Gastrocnemius medialis (tissue), 4 donors: ENCODE data around the gene KDM5C. TPM values are rescaled to one million over a fixed set of nuclear protein-coding genes. Genes with fewer than 3 reads are reported as not detected.
"Not testable (repeated sequence)": the region's sequence is repeated elsewhere in the genome, so short reads cannot be mapped to it uniquely, and the experiment has no call there.

ENCODE experiments used
- ATAC-seq, 2 donors: fragments of 150-250 bp; one replicate each; pipeline ENCODE4 v1.9.1; 2016
- DNase-seq, 2 donors: peaks; one replicate each; pipeline ENCODE4 v3.0.0-alpha.2; 2019
- H3K27ac ChIP-seq, 4 donors: fragments of 200-600 bp; sonication (generic); 1 replicate in 1 of 4; 2 replicates in 3 of 4; pipeline ENCODE4 v1.5.1; 2016 to 2018; ENCODE audit warnings: mild to moderate bottlenecking in 2 of 4, moderate library complexity in 1 of 4
- H3K27me3 ChIP-seq, 3 donors: fragments of 200-600 bp; sonication (generic) in 2 of 3; 1 replicate in 1 of 3; 2 replicates in 2 of 3; pipeline versions ENCODE4 v1.5.1 to v1.6.0; 2016 to 2019; ENCODE audit warnings: mild to moderate bottlenecking in 1 of 3, moderate library complexity in 1 of 3
- H3K36me3 ChIP-seq, 2 donors: fragments of 200-600 bp; sonication (generic) in 1 of 2; one replicate each; pipeline ENCODE4 v1.5.1; 2017 to 2018
- H3K4me1 ChIP-seq, 2 donors: fragments of 200-600 bp; sonication (generic) in 1 of 2; one replicate each; pipeline ENCODE4 v1.5.1; 2016 to 2017; ENCODE audit warnings: mild to moderate bottlenecking in 2 of 2
- H3K4me3 ChIP-seq, 4 donors: fragments of 200-600 bp; sonication (generic) in 3 of 4; 1 replicate in 1 of 4; 2 replicates in 3 of 4; pipeline ENCODE4 v1.5.1; 2016 to 2019; ENCODE audit warnings: mild to moderate bottlenecking in 2 of 4
- H3K9me3 ChIP-seq, 3 donors: fragments of 200-600 bp; sonication (generic) in 2 of 3; 1 replicate in 1 of 3; 2 replicates in 2 of 3; pipeline ENCODE4 v1.5.1; 2016 to 2019
- POLR2A ChIP-seq, 2 donors: fragments of 450-650 bp; IDR thresholded peaks; one replicate each; pipeline ENCODE4 v1.6.1; 2017; ENCODE audit warnings: antibody characterized with exemption in 2 of 2, mild to moderate bottlenecking in 2 of 2, moderate library complexity in 2 of 2
- in situ Hi-C, 4 donors: fragments of 200-750 bp; cut with MboI; loops; one replicate each; pipeline versions ENCODE4 v1.15.0 to v1.8.0; 2017; ENCODE audit warnings: low sequenced_read_pairs in 4 of 4
- intact Hi-C: fragments of 100-400 bp; cut with DNase I; formaldehyde crosslinking; loops from one replicate; pipeline ENCODE4 v1.15.1; 2023; ENCODE audit warnings: low total_unique reads
- total RNA-seq, 4 donors: library from RNA; depleted of rRNA; stranded (reverse); fragments of >200 nt; gene quantifications; one replicate each; pipeline versions ENCODE4 v1.1.0 to v1.2.3, GENCODE V29; 2016
- TF ChIP-seq, protein P1 (sequence below), 5 experiments: fragments of 450-650 bp in 3 of 5; fragments of 200-600 bp in 2 of 5; sonication (generic) in 2 of 5; IDR thresholded peaks in 4 of 5; conservative IDR thresholded peaks in 1 of 5; 1 replicate in 4 of 5; 2 replicates in 1 of 5; pipeline ENCODE4 v1.5.1; 2016 to 2019; ENCODE audit warnings: antibody characterized with exemption in 5 of 5, mild to moderate bottlenecking in 3 of 5, moderate library complexity in 3 of 5

Gene KDM5C
- total RNA-seq, 4 donors from 2014 or later, result 143 to 210 (median 147) TPM

DNA sequence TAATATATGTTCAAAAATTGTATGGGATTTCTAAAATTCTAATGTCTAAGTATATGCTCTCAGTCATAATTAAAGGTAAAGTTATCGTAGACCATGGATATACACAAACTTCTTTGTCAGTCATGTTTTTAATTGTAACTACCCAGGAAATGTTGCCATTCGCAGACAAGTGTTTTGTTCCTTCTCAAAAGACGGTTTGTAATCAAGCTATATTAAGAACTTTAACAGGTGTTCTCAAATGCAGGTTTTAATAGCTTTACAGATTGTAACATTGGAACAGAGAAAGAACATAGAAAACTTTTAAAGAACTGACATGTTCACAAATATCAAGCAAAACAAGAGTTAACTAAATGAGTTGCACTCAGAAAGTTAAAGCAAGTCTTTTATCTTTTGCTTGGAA lies 58.9 kb downstream of the KDM5C start:
- peaks cover 11 to 26% of the 10 kb centered on the region in 2 donors for H3K4me1 ChIP-seq
- H3K36me3 ChIP-seq, result no peaks in the 10 kb centered on the region
- ATAC-seq, result peak; percentile 34 to 70
- no peak for TF ChIP-seq POLR2A (IDR thresholded peaks at IDR 0.05)
- TF ChIP-seq, protein P1, sequence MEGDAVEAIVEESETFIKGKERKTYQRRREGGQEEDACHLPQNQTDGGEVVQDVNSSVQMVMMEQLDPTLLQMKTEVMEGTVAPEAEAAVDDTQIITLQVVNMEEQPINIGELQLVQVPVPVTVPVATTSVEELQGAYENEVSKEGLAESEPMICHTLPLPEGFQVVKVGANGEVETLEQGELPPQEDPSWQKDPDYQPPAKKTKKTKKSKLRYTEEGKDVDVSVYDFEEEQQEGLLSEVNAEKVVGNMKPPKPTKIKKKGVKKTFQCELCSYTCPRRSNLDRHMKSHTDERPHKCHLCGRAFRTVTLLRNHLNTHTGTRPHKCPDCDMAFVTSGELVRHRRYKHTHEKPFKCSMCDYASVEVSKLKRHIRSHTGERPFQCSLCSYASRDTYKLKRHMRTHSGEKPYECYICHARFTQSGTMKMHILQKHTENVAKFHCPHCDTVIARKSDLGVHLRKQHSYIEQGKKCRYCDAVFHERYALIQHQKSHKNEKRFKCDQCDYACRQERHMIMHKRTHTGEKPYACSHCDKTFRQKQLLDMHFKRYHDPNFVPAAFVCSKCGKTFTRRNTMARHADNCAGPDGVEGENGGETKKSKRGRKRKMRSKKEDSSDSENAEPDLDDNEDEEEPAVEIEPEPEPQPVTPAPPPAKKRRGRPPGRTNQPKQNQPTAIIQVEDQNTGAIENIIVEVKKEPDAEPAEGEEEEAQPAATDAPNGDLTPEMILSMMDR (IDR thresholded peaks at IDR 0.05 in 4 of 5, conservative IDR thresholded peaks at IDR 0.05 in 1 of 5), result no peak
- intact Hi-C loops, result no loop called here
- no peaks in the 10 kb centered on the region for H3K27me3 ChIP-seq
- no peak for DNase-seq
- in situ Hi-C loops, result no loop called here
- H3K9me3 ChIP-seq, result no peaks in the 10 kb centered on the region
- no peak overlapping the region for H3K4me3 ChIP-seq
- H3K27ac ChIP-seq, result peak overlapping the region; percentile 67 to 84 (median 74)

- peaks cover 16 to 26% of the 10 kb centered on the region in 2 donors for H3K4me1 ChIP-seq
- in situ Hi-C loops, H3K36me3 ChIP-seq, H3K27me3 ChIP-seq, H3K9me3 ChIP-seq, H3K4me3 ChIP-seq: not testable (repeated sequence)
- intact Hi-C loops, result loop anchor here (5.0 kb wide), 1 partner anchor 82 kb away; the partner anchor contains the start of gene TSPYL2
- peak overlapping the region; percentile 69 to 84 (median 77) for H3K27ac ChIP-seq
- ATAC-seq (peak; percentile 92 to 95), DNase-seq (peak; percentile 50 to 71)
- peak in 1 of 2 donors; percentile 12 for TF ChIP-seq POLR2A (IDR thresholded peaks at IDR 0.05)
Measured at GRCh38 chrX:53164566-53164965, 60.4 kb downstream of the KDM5C start.

- intact Hi-C loops, result loop anchor here (5.0 kb wide), 1 partner anchor 81 kb away; the partner anchor contains the start of gene TSPYL2
- ATAC-seq, result no peak
- H3K4me3 ChIP-seq, result no peak overlapping the region
- H3K27me3 ChIP-seq, result no peaks in the 10 kb centered on the region
- H3K4me1 ChIP-seq, result peaks cover 16 to 26% of the 10 kb centered on the region in 2 donors
- peaks cover 0 to 6% of the 10 kb centered on the region in 2 donors for H3K36me3 ChIP-seq
- no peak for DNase-seq
- in situ Hi-C loops, result no loop called here
- H3K9me3 ChIP-seq, result no peaks in the 10 kb centered on the region
- peak overlapping the region in 3 of 4 donors; percentile 69 to 82 (median 80) for H3K27ac ChIP-seq
- no peak for TF ChIP-seq POLR2A (IDR thresholded peaks at IDR 0.05)
- TF ChIP-seq, protein P1 (IDR thresholded peaks at IDR 0.05 in 4 of 5, conservative IDR thresholded peaks at IDR 0.05 in 1 of 5), result no peak
Measured at GRCh38 chrX:53163436-53163835, 61.6 kb downstream of the KDM5C start.

GRCh38 chrX:53160297-53160983 lies 64.6 kb downstream of the KDM5C start:
- DNase-seq (peak; percentile 25 to 37), ATAC-seq (peak; percentile 37 to 52)
- intact Hi-C loops, result loop anchor here (5.0 kb wide), 1 partner anchor 78 kb away; the partner anchor contains the start of gene TSPYL2
- in situ Hi-C loops, result no loop called here
- peak overlapping the region; percentile 73 to 84 (median 78) for H3K27ac ChIP-seq
- TF ChIP-seq POLR2A (IDR thresholded peaks at IDR 0.05), result no peak
- TF ChIP-seq, protein P1 (IDR thresholded peaks at IDR 0.05 in 4 of 5, conservative IDR thresholded peaks at IDR 0.05 in 1 of 5), result no peak
- peaks cover 10 to 43% of the 10 kb centered on the region in 2 donors for H3K4me1 ChIP-seq
- H3K4me3 ChIP-seq, result no peak overlapping the region
- H3K27me3 ChIP-seq, result no peaks in the 10 kb centered on the region
- no peaks in the 10 kb centered on the region for H3K9me3 ChIP-seq
- peaks cover 0 to 6% of the 10 kb centered on the region in 2 donors for H3K36me3 ChIP-seq

- intact Hi-C loops (no loop called here), in situ Hi-C loops (no loop called here)
Measured at GRCh38 chrX:53159184-53159583, 65.8 kb downstream of the KDM5C start.

More at GRCh38 chrX:53159184-53159583, 65.8 kb downstream of the KDM5C start:
- peaks cover 0 to 6% of the 10 kb centered on the region in 2 donors for H3K36me3 ChIP-seq
- H3K4me1 ChIP-seq, result peaks cover 5 to 34% of the 10 kb centered on the region in 2 donors
- DNase-seq (no peak), ATAC-seq (no peak)
- H3K27ac ChIP-seq, result peak overlapping the region; percentile 73 to 84 (median 78)
- H3K27me3 ChIP-seq, result no peaks in the 10 kb centered on the region
- TF ChIP-seq POLR2A (IDR thresholded peaks at IDR 0.05), result no peak
- TF ChIP-seq, protein P1 (IDR thresholded peaks at IDR 0.05 in 4 of 5, conservative IDR thresholded peaks at IDR 0.05 in 1 of 5), result no peak
- H3K9me3 ChIP-seq, result no peaks in the 10 kb centered on the region
- no peak overlapping the region for H3K4me3 ChIP-seq
